Measurements from ENCODE around the gene CRHBP. TPM values are rescaled to one million over a fixed set of nuclear protein-coding genes. Genes with fewer than 3 reads are reported as not detected.

CRHBP gene
- total RNA-seq, 1 donor: not detected

- H3K4me2 ChIP-seq (ENCODE audit: insufficient read depth, low read length): no peak overlapping the region
- peaks cover 14% of the 10 kb centered on the region for H3K27me3 ChIP-seq (ENCODE audit: insufficient read depth, low read length)
- no peaks in the 10 kb centered on the region for H3K4me1 ChIP-seq (ENCODE audit: insufficient read depth, low read length)
- TF ChIP-seq CTCF (IDR thresholded peaks at IDR 0.05; ENCODE audit: extremely low read depth, low read depth, low read length): no peak
- H3K36me3 ChIP-seq (ENCODE audit: insufficient read depth, low read length): no peaks in the 10 kb centered on the region
- no peaks in the 10 kb centered on the region for H3K79me2 ChIP-seq (ENCODE audit: insufficient read depth, low read length)
- DNase-seq (ENCODE audit: insufficient read length, low spot score, missing footprints): no peak
- no peak overlapping the region for H2AFZ ChIP-seq (ENCODE audit: low read length)
- H3K9me3 ChIP-seq (ENCODE audit: low read depth, low read length): no peaks in the 10 kb centered on the region
- H3K4me3 ChIP-seq (ENCODE audit: insufficient read depth, low read length): no peak overlapping the region
- H3K27ac ChIP-seq (ENCODE audit: low read depth, low read length): no peak overlapping the region
- no peaks in the 10 kb centered on the region for H4K20me1 ChIP-seq (ENCODE audit: insufficient read depth, low read length)
These were observed 64.8 kb downstream of the CRHBP start for GRCh38 chr5:77017668-77018067.

Small RNA genes lying within 50 kb of the gene (small RNA-seq; reads per million reads assigned to genes)
- not detected for gene RNU6ATAC36P

Other genes starting within 250 kb of the CRHBP start
- 38.7 and 41.0 TPM in 2 replicates for gene F2R, start 236.9 kb upstream of the CRHBP start, total RNA-seq
- 1.8 and 5.3 TPM in 2 replicates for gene F2RL1, start 134.0 kb upstream of the CRHBP start, total RNA-seq
- gene S100Z, start 103.0 kb upstream of the CRHBP start, total RNA-seq: not detected in 2 replicates
- gene AGGF1, start 77.4 kb downstream of the CRHBP start, total RNA-seq: 22.1 and 25.7 TPM in 2 replicates
- 1.1 and 4.7 TPM in 2 replicates for gene ZBED3, start 134.2 kb downstream of the CRHBP start, total RNA-seq